Measurements from ENCODE around the gene CCDC33.

CCDC33 gene

GRCh38 chr15:74242441-74243185 is 6.5 kb downstream of the CCDC33 start:
- no peak for TF ChIP-seq Cebpa-rat (IDR thresholded peaks at IDR 0.05)
- Histone ChIP-seq H4K20me1 (no peaks in the 10 kb centered on the region), H3K36me3 (no peaks in the 10 kb centered on the region), H3K9me3 (no peaks in the 10 kb centered on the region), H3K27me3 (no peaks in the 10 kb centered on the region), H3K4me3 (no peak overlapping the region), H3K4me2 (no peak overlapping the region), H3K27ac (no peak overlapping the region), H3K9ac (no peak overlapping the region), H3K4me1 (peaks cover 19% of the 10 kb centered on the region)

GRCh38 chr15:74243431-74243830 is 7.3 kb downstream of the CCDC33 start:
- no peak overlapping the region for H3K27ac ChIP-seq

GRCh38 chr15:74244822-74245341 is 8.8 kb downstream of the CCDC33 start:
- H3K27ac ChIP-seq, result no peak overlapping the region
- H3K9ac ChIP-seq, result no peak overlapping the region
- no peak overlapping the region for H3K4me2 ChIP-seq
- no peaks in the 10 kb centered on the region for H3K9me3 ChIP-seq
- no peak overlapping the region for H3K4me3 ChIP-seq
- H4K20me1 ChIP-seq, result no peaks in the 10 kb centered on the region
- no peak for TF ChIP-seq Cebpa-rat (IDR thresholded peaks at IDR 0.05)
- H3K4me1 ChIP-seq, result peaks cover 11% of the 10 kb centered on the region
- H3K36me3 ChIP-seq, result no peaks in the 10 kb centered on the region
- H3K27me3 ChIP-seq, result no peaks in the 10 kb centered on the region

More at GRCh38 chr15:74243431-74243830, 7.3 kb downstream of the CCDC33 start:
- Histone ChIP-seq H3K4me1 (peaks cover 19% of the 10 kb centered on the region), H4K20me1 (no peaks in the 10 kb centered on the region), H3K4me2 (no peak overlapping the region), H3K36me3 (no peaks in the 10 kb centered on the region), H3K9me3 (no peaks in the 10 kb centered on the region), H3K4me3 (no peak overlapping the region), H3K9ac (no peak overlapping the region), H3K27me3 (no peaks in the 10 kb centered on the region)
- no peak for TF ChIP-seq Cebpa-rat (IDR thresholded peaks at IDR 0.05)

- H3K4me1 ChIP-seq, result peaks cover 5% of the 10 kb centered on the region
- no peak for TF ChIP-seq Cebpa-rat (IDR thresholded peaks at IDR 0.05)
- no peak overlapping the region for H3K9ac ChIP-seq
- H3K36me3 ChIP-seq, result no peaks in the 10 kb centered on the region
- no peaks in the 10 kb centered on the region for H3K27me3 ChIP-seq
- no peak overlapping the region for H3K27ac ChIP-seq
- no peaks in the 10 kb centered on the region for H4K20me1 ChIP-seq
- no peak overlapping the region for H3K4me2 ChIP-seq
- no peak overlapping the region for H3K4me3 ChIP-seq
- no peaks in the 10 kb centered on the region for H3K9me3 ChIP-seq
These were observed 9.3 kb downstream of the CCDC33 start for GRCh38 chr15:74245342-74245931.

- no peak overlapping the region for H3K4me2 ChIP-seq
- H3K4me3 ChIP-seq, result no peak overlapping the region
- H3K9ac ChIP-seq, result no peak overlapping the region
- no peaks in the 10 kb centered on the region for H3K36me3 ChIP-seq
- TF ChIP-seq Cebpa-rat (IDR thresholded peaks at IDR 0.05), result no peak
- H3K4me1 ChIP-seq, result no peaks in the 10 kb centered on the region
- H3K27me3 ChIP-seq, result no peaks in the 10 kb centered on the region
- H3K9me3 ChIP-seq, result no peaks in the 10 kb centered on the region
- H3K27ac ChIP-seq, result no peak overlapping the region
- no peaks in the 10 kb centered on the region for H4K20me1 ChIP-seq
These were observed 14.1 kb downstream of the CCDC33 start for GRCh38 chr15:74250266-74250665.

GRCh38 chr15:74251131-74251811 is 15.1 kb downstream of the CCDC33 start:
- Histone ChIP-seq H3K9me3 (no peaks in the 10 kb centered on the region), H3K36me3 (no peaks in the 10 kb centered on the region), H3K4me1 (no peaks in the 10 kb centered on the region), H3K4me2 (no peak overlapping the region), H4K20me1 (0 out of 2 replicates have a peak, but pooled peaks cover 6% of the 10 kb centered on the region), H3K27ac (no peak overlapping the region), H3K4me3 (no peak overlapping the region), H3K27me3 (no peaks in the 10 kb centered on the region), H3K9ac (no peak overlapping the region)
- no peak for TF ChIP-seq Cebpa-rat (IDR thresholded peaks at IDR 0.05)

- Histone ChIP-seq H3K27me3 (no peaks in the 10 kb centered on the region), H3K9ac (no peak overlapping the region), H3K4me1 (peaks cover 9% of the 10 kb centered on the region), H3K9me3 (no peaks in the 10 kb centered on the region), H4K20me1 (0 out of 2 replicates have a peak, but pooled peaks cover 6% of the 10 kb centered on the region), H3K36me3 (no peaks in the 10 kb centered on the region), H3K4me2 (no peak overlapping the region), H3K27ac (no peak overlapping the region), H3K4me3 (no peak overlapping the region)
- no peak for TF ChIP-seq Cebpa-rat (IDR thresholded peaks at IDR 0.05)
These were observed 16.2 kb downstream of the CCDC33 start for GRCh38 chr15:74252291-74252690.

- TF ChIP-seq Cebpa-rat (IDR thresholded peaks at IDR 0.05), result no peak
- Histone ChIP-seq H3K9me3 (no peaks in the 10 kb centered on the region), H3K36me3 (no peaks in the 10 kb centered on the region), H3K27me3 (no peaks in the 10 kb centered on the region), H3K4me1 (peaks cover 10% of the 10 kb centered on the region), H3K4me3 (no peak overlapping the region), H4K20me1 (peaks cover 6% of the 10 kb centered on the region; the same call in 1 of the 2 replicates), H3K4me2 (no peak overlapping the region), H3K27ac (no peak overlapping the region), H3K9ac (no peak overlapping the region)
These were observed 16.6 kb downstream of the CCDC33 start for GRCh38 chr15:74252721-74253120.

- H3K27me3 ChIP-seq, result no peaks in the 10 kb centered on the region
- no peak overlapping the region for H3K4me2 ChIP-seq
- H3K4me3 ChIP-seq, result no peak overlapping the region
- H3K27ac ChIP-seq, result no peak overlapping the region
- TF ChIP-seq Cebpa-rat (IDR thresholded peaks at IDR 0.05), result no peak
- H4K20me1 ChIP-seq, result peaks cover 6% of the 10 kb centered on the region; the same call in 1 of the 2 replicates
- no peaks in the 10 kb centered on the region for H3K36me3 ChIP-seq
- peaks cover 10% of the 10 kb centered on the region for H3K4me1 ChIP-seq
- H3K9me3 ChIP-seq, result no peaks in the 10 kb centered on the region
- no peak overlapping the region for H3K9ac ChIP-seq
These were observed 17.2 kb downstream of the CCDC33 start for GRCh38 chr15:74253211-74253921.

All from BLaER1 (cell line).